Erythroblast (primary cell): ENCODE measurements around the gene ARAF.

ENCODE experiments used
- GATA1 ChIP-seq: IDR thresholded peaks from 2 replicates; pipeline ENCODE4 v1.6.1; 2011; ENCODE audit warnings: low read depth, mild to moderate bottlenecking, control low read depth, low read length, moderate library complexity
- POLR2A ChIP-seq: IDR thresholded peaks from 2 replicates; pipeline ENCODE4 v1.6.1; 2011; ENCODE audit warnings: mild to moderate bottlenecking, low read length

- TF ChIP-seq POLR2A = no peak
- TF ChIP-seq GATA1 = no peak
These were observed 3.6 kb downstream of the ARAF start for GRCh38 chrX:47564438-47565085.
